ENCODE measurements around the gene HPGD. TPM values are rescaled to one million over a fixed set of nuclear protein-coding genes. Genes with fewer than 3 reads are reported as not detected.

The HPGD gene
- total RNA-seq, 4 donors from 2014 or later, result 69.0 to 143 (median 108) TPM

- H3K4me3 ChIP-seq, result no peak overlapping the region
- H3K9me3 ChIP-seq, result no peaks in the 10 kb centered on the region
- no peak overlapping the region for H3K27ac ChIP-seq
- H3K36me3 ChIP-seq, result no peaks in the 10 kb centered on the region
- no peaks in the 10 kb centered on the region for H3K27me3 ChIP-seq
- DNase-seq (ENCODE audit: low spot score in 2 of 2), result no peak
- no peak for TF ChIP-seq POLR2A (IDR thresholded peaks at IDR 0.05)
- no peak for TF ChIP-seq POLR2AphosphoS5 (IDR thresholded peaks at IDR 0.05)
- no peak for TF ChIP-seq EP300 (IDR thresholded peaks at IDR 0.05)
- TF ChIP-seq, protein P1, sequence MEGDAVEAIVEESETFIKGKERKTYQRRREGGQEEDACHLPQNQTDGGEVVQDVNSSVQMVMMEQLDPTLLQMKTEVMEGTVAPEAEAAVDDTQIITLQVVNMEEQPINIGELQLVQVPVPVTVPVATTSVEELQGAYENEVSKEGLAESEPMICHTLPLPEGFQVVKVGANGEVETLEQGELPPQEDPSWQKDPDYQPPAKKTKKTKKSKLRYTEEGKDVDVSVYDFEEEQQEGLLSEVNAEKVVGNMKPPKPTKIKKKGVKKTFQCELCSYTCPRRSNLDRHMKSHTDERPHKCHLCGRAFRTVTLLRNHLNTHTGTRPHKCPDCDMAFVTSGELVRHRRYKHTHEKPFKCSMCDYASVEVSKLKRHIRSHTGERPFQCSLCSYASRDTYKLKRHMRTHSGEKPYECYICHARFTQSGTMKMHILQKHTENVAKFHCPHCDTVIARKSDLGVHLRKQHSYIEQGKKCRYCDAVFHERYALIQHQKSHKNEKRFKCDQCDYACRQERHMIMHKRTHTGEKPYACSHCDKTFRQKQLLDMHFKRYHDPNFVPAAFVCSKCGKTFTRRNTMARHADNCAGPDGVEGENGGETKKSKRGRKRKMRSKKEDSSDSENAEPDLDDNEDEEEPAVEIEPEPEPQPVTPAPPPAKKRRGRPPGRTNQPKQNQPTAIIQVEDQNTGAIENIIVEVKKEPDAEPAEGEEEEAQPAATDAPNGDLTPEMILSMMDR (IDR thresholded peaks at IDR 0.05), result no peak
- 82% methylated on average over 4 of the region's 4 CpGs for WGBS
- H3K4me1 ChIP-seq, result peaks cover 6% of the 10 kb centered on the region
Measured at GRCh38 chr4:174555789-174556630, 33.7 kb upstream of the HPGD start.

- Histone ChIP-seq H3K9me3 (no peaks in the 10 kb centered on the region), H3K27ac (no peak overlapping the region), H3K36me3 (no peaks in the 10 kb centered on the region), H3K4me3 (no peak overlapping the region), H3K27me3 (no peaks in the 10 kb centered on the region), H3K4me1 (peaks cover 3% of the 10 kb centered on the region)
- TF ChIP-seq POLR2A (IDR thresholded peaks at IDR 0.05), result no peak
- no peak for DNase-seq (ENCODE audit: low spot score in 2 of 2)
Measured at GRCh38 chr4:174554231-174554728, 32.0 kb upstream of the HPGD start.

DNA sequence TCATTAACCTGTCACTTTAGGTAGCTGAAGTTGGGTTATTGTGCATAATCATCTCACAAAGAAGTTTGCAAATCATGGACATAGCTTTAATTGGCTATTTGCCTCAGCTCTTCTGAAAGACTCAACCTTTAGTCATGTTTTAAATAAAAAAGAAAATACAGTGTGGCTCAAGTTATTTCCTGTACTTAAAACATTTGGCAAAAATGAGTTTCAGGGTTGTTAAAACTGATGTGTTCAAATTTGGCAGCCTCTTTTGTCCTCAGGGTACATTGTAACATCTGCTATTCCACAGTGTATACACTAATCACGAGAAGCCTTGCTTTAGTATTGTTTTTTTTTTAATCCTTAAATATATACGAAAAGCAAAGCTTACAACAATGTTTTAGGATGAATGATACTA, 31.5 kb upstream of the HPGD start:
- Histone ChIP-seq H3K27ac (no peak overlapping the region), H3K36me3 (no peaks in the 10 kb centered on the region), H3K4me1 (peaks cover 3% of the 10 kb centered on the region), H3K9me3 (no peaks in the 10 kb centered on the region), H3K27me3 (no peaks in the 10 kb centered on the region), H3K4me3 (no peak overlapping the region)
- 40% methylated on average over 2 of the region's 2 CpGs for WGBS
- TF ChIP-seq, protein P1 (IDR thresholded peaks at IDR 0.05), result no peak
- DNase-seq (ENCODE audit: low spot score in 2 of 2), result no peak

DNA sequence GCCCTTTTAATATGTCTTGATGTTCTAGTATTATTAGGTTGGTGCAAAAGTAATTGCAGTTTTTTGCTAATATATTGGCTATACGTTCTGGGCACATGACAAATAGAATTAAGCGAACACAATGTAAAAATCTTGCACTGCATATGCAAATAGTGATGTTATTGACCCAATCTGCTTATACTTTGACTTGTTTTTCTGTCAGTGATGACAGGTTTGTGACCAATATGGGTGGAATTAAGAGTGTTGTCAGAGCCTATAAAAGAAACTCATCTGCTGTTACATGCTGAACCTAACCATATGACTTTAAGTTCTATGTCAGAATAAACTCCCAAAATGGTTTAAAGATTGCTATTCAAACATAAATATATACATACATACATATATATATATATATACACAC, 30.7 kb upstream of the HPGD start:
- 78% methylated on average over 2 of the region's 2 CpGs for WGBS
- Histone ChIP-seq H3K36me3 (no peaks in the 10 kb centered on the region), H3K4me1 (peaks cover 3% of the 10 kb centered on the region), H3K9me3 (no peaks in the 10 kb centered on the region), H3K4me3 (no peak overlapping the region), H3K27ac (no peak overlapping the region), H3K27me3 (no peaks in the 10 kb centered on the region)
- DNase-seq (ENCODE audit: low spot score in 2 of 2), result no peak
- TF ChIP-seq POLR2A (IDR thresholded peaks at IDR 0.05) (no peak), EP300 (IDR thresholded peaks at IDR 0.05) (no peak), POLR2AphosphoS5 (IDR thresholded peaks at IDR 0.05) (no peak)
- TF ChIP-seq, protein P1 (IDR thresholded peaks at IDR 0.05), result no peak

DNA sequence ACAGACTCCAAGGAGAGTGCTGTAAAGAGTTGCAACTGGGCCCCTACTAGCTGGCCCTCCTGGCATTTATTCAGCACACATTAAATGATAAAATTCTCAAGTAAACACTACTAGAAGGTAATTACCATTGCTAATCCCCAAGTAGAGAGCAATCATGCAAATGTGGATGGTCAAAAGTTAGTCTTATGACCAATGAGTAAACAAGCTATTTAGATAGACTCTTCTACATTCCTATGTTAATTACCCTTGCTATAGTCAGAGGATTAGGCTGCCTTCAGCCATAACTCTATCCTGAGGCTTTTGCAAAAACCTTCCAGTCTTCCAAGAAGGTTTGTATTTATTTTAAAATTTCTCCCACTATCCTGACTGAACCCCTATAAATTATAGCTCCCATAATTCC, 28.3 kb upstream of the HPGD start:
- TF ChIP-seq EP300 (IDR thresholded peaks at IDR 0.05), result no peak
- TF ChIP-seq, protein P1 (IDR thresholded peaks at IDR 0.05), result no peak
- no peak for TF ChIP-seq POLR2A (IDR thresholded peaks at IDR 0.05)
- TF ChIP-seq POLR2AphosphoS5 (IDR thresholded peaks at IDR 0.05), result no peak
- Histone ChIP-seq H3K36me3 (no peaks in the 10 kb centered on the region), H3K27ac (no peak overlapping the region), H3K4me3 (no peak overlapping the region), H3K4me1 (peaks cover 3% of the 10 kb centered on the region), H3K9me3 (no peaks in the 10 kb centered on the region), H3K27me3 (no peaks in the 10 kb centered on the region)
- DNase-seq (ENCODE audit: low spot score in 2 of 2), result no peak

All from suprapubic skin (tissue), 4 donors.